PC-3 (cell line): Measurements from ENCODE around the gene ABL1. TPM values are rescaled to one million over a fixed set of nuclear protein-coding genes. Genes with fewer than 3 reads are reported as not detected.

Source experiments
- ATAC-seq: fragments of 200-7000 bp; cut with Tn5 transposase; 2 replicates; pipeline ENCODE4 v1.9.1; 2020; ENCODE audit warnings: mild to moderate bottlenecking, moderate library complexity
- BruUV-seq: library from RNA; stranded (reverse); fragments of 400-500 nt; replicated peaks from 2 replicates; lab custom pipeline; 2021; lab: Mats Ljungman, UMichigan
- CTCF ChIA-PET: fragments of 300-600 bp; sonication (Branson Sonifier 250); formaldehyde crosslinking; loops from one replicate; lab custom pipeline; 2022; ENCODE audit warnings: antibody characterized with exemption; lab: Charles Lee
- POLR2A ChIA-PET: fragments of 300-600 bp; sonication (Branson Sonifier 250); formaldehyde crosslinking; loops from one replicate; lab custom pipeline; 2022; ENCODE audit warnings: antibody characterized with exemption; ENCODE audit not compliant: unreplicated experiment; lab: Charles Lee
- DNase-seq: peaks from one replicate; pipeline ENCODE4 v3.0.0-alpha.2; 2015
- H2AFZ ChIP-seq: fragments of 300-600 bp; sonication (generic); 2 replicates; pipeline ENCODE4 v1.6.0; 2016; ENCODE audit warnings: antibody characterized with exemption, low read length
- H3F3A ChIP-seq: fragments of 300-600 bp; sonication (generic); one replicate; pipeline ENCODE4 v1.6.0; 2017; ENCODE audit warnings: antibody characterized with exemption, low read length, control low read depth, mild to moderate bottlenecking; ENCODE audit not compliant: unreplicated experiment
- H3K27ac ChIP-seq: fragments of 300-600 bp; sonication (generic); 2 replicates; pipeline ENCODE4 v1.5.1; 2016; ENCODE audit warnings: mild to moderate bottlenecking, low read length
- H3K27me3 ChIP-seq: fragments of 300-600 bp; sonication (generic); 2 replicates; pipeline ENCODE4 v1.6.1; 2016; ENCODE audit warnings: low read length, mixed read lengths
- H3K36me3 ChIP-seq: fragments of 300-600 bp; sonication (generic); 2 replicates; pipeline ENCODE4 v1.6.1; 2016; ENCODE audit warnings: low read depth, mixed run types, low read length, mixed read lengths
- H3K4me1 ChIP-seq: fragments of 300-600 bp; sonication (generic); 2 replicates; pipeline ENCODE4 v1.5.1; 2016; ENCODE audit warnings: low read length; ENCODE audit not compliant: insufficient read depth
- H3K4me2 ChIP-seq: fragments of 300-600 bp; sonication (generic); 2 replicates; pipeline ENCODE4 v1.6.0; 2016; ENCODE audit warnings: low read length
- H3K4me3 ChIP-seq: fragments of 300-600 bp; sonication (generic); 2 replicates; pipeline ENCODE4 v1.5.1; 2016; ENCODE audit warnings: mild to moderate bottlenecking, low read length, mixed read lengths
- H3K79me2 ChIP-seq: fragments of 300-600 bp; sonication (generic); 2 replicates; pipeline ENCODE4 v1.6.1; 2017; ENCODE audit warnings: low read length, mixed read lengths
- H3K9ac ChIP-seq: fragments of 300-600 bp; sonication (generic); 2 replicates; pipeline ENCODE4 v1.6.0; 2016; ENCODE audit warnings: mild to moderate bottlenecking, low read length
- H3K9me2 ChIP-seq: fragments of 300-600 bp; sonication (generic); replicated peaks from 2 replicates; pipeline ENCODE4 v1.6.1; 2016; ENCODE audit warnings: mixed run types, low read length, mixed read lengths
- H3K9me3 ChIP-seq: fragments of 300-600 bp; sonication (generic); 2 replicates; pipeline ENCODE4 v1.6.1; 2016; ENCODE audit warnings: low read length, mixed read lengths
- H4K20me1 ChIP-seq: fragments of 300-600 bp; sonication (generic); 2 replicates; pipeline ENCODE4 v1.6.1; 2016; ENCODE audit warnings: low read length, mixed read lengths
- EZH2 ChIP-seq: fragments of 300-600 bp; sonication (generic); IDR thresholded peaks from one replicate; pipeline ENCODE4 v1.6.1; 2017; ENCODE audit warnings: antibody characterized with exemption, mild to moderate bottlenecking, low read length; ENCODE audit not compliant: unreplicated experiment
- EZH2phosphoT487 ChIP-seq: fragments of 300-600 bp; sonication (generic); IDR thresholded peaks from 2 replicates; pipeline ENCODE4 v1.6.1; 2018; ENCODE audit warnings: mild to moderate bottlenecking, antibody characterized with exemption, low read length, borderline replicate concordance
- intact Hi-C: fragments of 100-400 bp; cut with micrococcal nuclease; formaldehyde crosslinking; loops from 2 replicates; pipeline ENCODE4 v1.9.0; 2023
- total RNA-seq: library from RNA; depleted of rRNA; stranded (reverse); fragments of >200 nt; gene quantifications from 2 replicates; pipeline ENCODE4 v1.2.3, GENCODE V29; 2014
- TF ChIP-seq, protein P1 (sequence below): fragments of 300-600 bp; sonication (generic); conservative IDR thresholded peaks from 2 replicates; pipeline ENCODE4 v1.5.1; 2017; ENCODE audit warnings: antibody characterized with exemption, low read depth, mild to moderate bottlenecking, low read length

Gene ABL1
- total RNA-seq, 1 experiment from 2014 or later: 22.8 TPM

DNA sequence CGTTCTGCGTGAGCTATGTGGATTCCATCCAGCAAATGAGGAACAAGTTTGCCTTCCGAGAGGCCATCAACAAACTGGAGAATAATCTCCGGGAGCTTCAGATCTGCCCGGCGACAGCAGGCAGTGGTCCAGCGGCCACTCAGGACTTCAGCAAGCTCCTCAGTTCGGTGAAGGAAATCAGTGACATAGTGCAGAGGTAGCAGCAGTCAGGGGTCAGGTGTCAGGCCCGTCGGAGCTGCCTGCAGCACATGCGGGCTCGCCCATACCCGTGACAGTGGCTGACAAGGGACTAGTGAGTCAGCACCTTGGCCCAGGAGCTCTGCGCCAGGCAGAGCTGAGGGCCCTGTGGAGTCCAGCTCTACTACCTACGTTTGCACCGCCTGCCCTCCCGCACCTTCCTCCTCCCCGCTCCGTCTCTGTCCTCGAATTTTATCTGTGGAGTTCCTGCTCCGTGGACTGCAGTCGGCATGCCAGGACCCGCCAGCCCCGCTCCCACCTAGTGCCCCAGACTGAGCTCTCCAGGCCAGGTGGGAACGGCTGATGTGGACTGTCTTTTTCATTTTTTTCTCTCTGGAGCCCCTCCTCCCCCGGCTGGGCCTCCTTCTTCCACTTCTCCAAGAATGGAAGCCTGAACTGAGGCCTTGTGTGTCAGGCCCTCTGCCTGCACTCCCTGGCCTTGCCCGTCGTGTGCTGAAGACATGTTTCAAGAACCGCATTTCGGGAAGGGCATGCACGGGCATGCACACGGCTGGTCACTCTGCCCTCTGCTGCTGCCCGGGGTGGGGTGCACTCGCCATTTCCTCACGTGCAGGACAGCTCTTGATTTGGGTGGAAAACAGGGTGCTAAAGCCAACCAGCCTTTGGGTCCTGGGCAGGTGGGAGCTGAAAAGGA, 50.7 kb downstream of the ABL1 start:
- TF ChIP-seq EZH2 (no peak), EZH2phosphoT487 (no peak)
- TF ChIP-seq, protein P1, sequence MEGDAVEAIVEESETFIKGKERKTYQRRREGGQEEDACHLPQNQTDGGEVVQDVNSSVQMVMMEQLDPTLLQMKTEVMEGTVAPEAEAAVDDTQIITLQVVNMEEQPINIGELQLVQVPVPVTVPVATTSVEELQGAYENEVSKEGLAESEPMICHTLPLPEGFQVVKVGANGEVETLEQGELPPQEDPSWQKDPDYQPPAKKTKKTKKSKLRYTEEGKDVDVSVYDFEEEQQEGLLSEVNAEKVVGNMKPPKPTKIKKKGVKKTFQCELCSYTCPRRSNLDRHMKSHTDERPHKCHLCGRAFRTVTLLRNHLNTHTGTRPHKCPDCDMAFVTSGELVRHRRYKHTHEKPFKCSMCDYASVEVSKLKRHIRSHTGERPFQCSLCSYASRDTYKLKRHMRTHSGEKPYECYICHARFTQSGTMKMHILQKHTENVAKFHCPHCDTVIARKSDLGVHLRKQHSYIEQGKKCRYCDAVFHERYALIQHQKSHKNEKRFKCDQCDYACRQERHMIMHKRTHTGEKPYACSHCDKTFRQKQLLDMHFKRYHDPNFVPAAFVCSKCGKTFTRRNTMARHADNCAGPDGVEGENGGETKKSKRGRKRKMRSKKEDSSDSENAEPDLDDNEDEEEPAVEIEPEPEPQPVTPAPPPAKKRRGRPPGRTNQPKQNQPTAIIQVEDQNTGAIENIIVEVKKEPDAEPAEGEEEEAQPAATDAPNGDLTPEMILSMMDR: no peak
- Histone ChIP-seq H3K79me2 (no peaks in the 10 kb centered on the region), H3K27me3 (no peaks in the 10 kb centered on the region), H3K9ac (no peak overlapping the region), H4K20me1 (no peaks in the 10 kb centered on the region), H3F3A (no peaks in the 10 kb centered on the region), H3K9me3 (no peaks in the 10 kb centered on the region), H2AFZ (no peak overlapping the region), H3K36me3 (no peaks in the 10 kb centered on the region; the same call in 1 of the 2 replicates), H3K27ac (no peak overlapping the region), H3K4me1 (no peaks in the 10 kb centered on the region; the same call in 1 of the 2 replicates), H3K9me2 (no peaks in the 10 kb centered on the region), H3K4me2 (no peak overlapping the region), H3K4me3 (no peak overlapping the region)
- ChIA-PET POLR2A (no interaction called here), CTCF (no interaction called here)
- DNase-seq (no peak), ATAC-seq (no peak)
- intact Hi-C loops: no loop called here
- BruUV-seq: no TSS peak

DNA sequence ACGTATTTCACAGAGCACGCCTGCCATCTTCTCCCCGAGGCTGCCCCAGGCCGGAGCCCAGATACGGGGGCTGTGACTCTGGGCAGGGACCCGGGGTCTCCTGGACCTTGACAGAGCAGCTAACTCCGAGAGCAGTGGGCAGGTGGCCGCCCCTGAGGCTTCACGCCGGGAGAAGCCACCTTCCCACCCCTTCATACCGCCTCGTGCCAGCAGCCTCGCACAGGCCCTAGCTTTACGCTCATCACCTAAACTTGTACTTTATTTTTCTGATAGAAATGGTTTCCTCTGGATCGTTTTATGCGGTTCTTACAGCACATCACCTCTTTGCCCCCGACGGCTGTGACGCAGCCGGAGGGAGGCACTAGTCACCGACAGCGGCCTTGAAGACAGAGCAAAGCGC, 51.9 kb downstream of the ABL1 start:
- TF ChIP-seq EZH2phosphoT487 (no peak), EZH2 (no peak)
- TF ChIP-seq, protein P1: no peak
- no peak overlapping the region for H3K9ac ChIP-seq
- no peak for ATAC-seq
- no TSS peak for BruUV-seq
- no peaks in the 10 kb centered on the region for H3K79me2 ChIP-seq
- no peak for DNase-seq
- intact Hi-C loops: no loop called here
- no peaks in the 10 kb centered on the region; the same call in 1 of the 2 replicates for H3K4me1 ChIP-seq
- H3K4me3 ChIP-seq: no peak overlapping the region
- H3K27ac ChIP-seq: no peak overlapping the region
- H3K4me2 ChIP-seq: no peak overlapping the region
- H4K20me1 ChIP-seq: no peaks in the 10 kb centered on the region
- ChIA-PET CTCF (no interaction called here), POLR2A (no interaction called here)
- H3K9me3 ChIP-seq: no peaks in the 10 kb centered on the region
- no peaks in the 10 kb centered on the region for H3K9me2 ChIP-seq
- no peak overlapping the region for H2AFZ ChIP-seq
- H3K36me3 ChIP-seq: no peaks in the 10 kb centered on the region
- H3K27me3 ChIP-seq: no peaks in the 10 kb centered on the region
- H3F3A ChIP-seq: no peaks in the 10 kb centered on the region
